D721Med (cell line): ENCODE measurements around the gene CD302.

Experiments used
- DNase-seq: peaks from one replicate; pipeline ENCODE4 v3.0.0; 2011; ENCODE audit warnings: low spot score; ENCODE audit not compliant: insufficient read length
- FAIRE-seq: peaks from 2 replicates; lab custom pipeline; 2011; peaks lifted over from hg19 to GRCh38; lab: Jason Lieb, UNC
- CTCF ChIP-seq: IDR thresholded peaks from 2 replicates; pipeline ENCODE4 v1.5.1; 2012; ENCODE audit warnings: mild to moderate bottlenecking, control low read depth; ENCODE audit not compliant: insufficient read depth; ENCODE audit errors: missing control alignments

The CD302 gene

GRCh38 chr2:159818940-159819339 lies 20.9 kb upstream of the CD302 start:
- TF ChIP-seq CTCF = no peak
- FAIRE-seq = no peak
- no peak for DNase-seq

- TF ChIP-seq CTCF = no peak
- no peak for FAIRE-seq
- DNase-seq = no peak
These were observed 19.3 kb upstream of the CD302 start for GRCh38 chr2:159817283-159817682.

- FAIRE-seq (no peak), DNase-seq (no peak)
- no peak for TF ChIP-seq CTCF
These were observed 13.2 kb upstream of the CD302 start for GRCh38 chr2:159811232-159811631.

- FAIRE-seq = no peak
- no peak for DNase-seq
- no peak for TF ChIP-seq CTCF
These were observed 10.0 kb upstream of the CD302 start for GRCh38 chr2:159808032-159808425.

- FAIRE-seq = peak; percentile 95
- no peak for DNase-seq
- TF ChIP-seq CTCF = peak; percentile 81
These were observed 9.4 kb upstream of the CD302 start for GRCh38 chr2:159807183-159808031.

GRCh38 chr2:159804941-159805340 lies 6.9 kb upstream of the CD302 start:
- no peak for FAIRE-seq
- DNase-seq = no peak
- TF ChIP-seq CTCF = no peak
